ENCODE data around the gene ZNF689.

- TF ChIP-seq CTCF (IDR thresholded peaks at IDR 0.05; ENCODE audit: low read depth, low read length, poor library complexity, severe bottlenecking) (peak; percentile 36), EZH2phosphoT487 (IDR thresholded peaks at IDR 0.05; ENCODE audit: borderline replicate concordance, low read length) (no peak)
Measured at GRCh38 chr16:30658731-30659506, 48.7 kb upstream of the ZNF689 start.

All from DOHH2 (cell line).